HepG2 (cell line): Measurements from ENCODE around the gene WDR93. TPM values are rescaled to one million over a fixed set of nuclear protein-coding genes. Genes with fewer than 3 reads are reported as not detected.

Source experiments
- ATAC-seq: fragments of 200-7000 bp; cut with Tn5 transposase; 3 replicates; pipeline ENCODE4 v1.9.1; 2020; ENCODE audit warnings: mild to moderate bottlenecking, moderate library complexity
- BruUV-seq: library from RNA; stranded (reverse); fragments of 400-500 nt; replicated peaks from 2 replicates; lab custom pipeline; 2021; lab: Mats Ljungman, UMichigan
- CTCF ChIA-PET: fragments of 300-600 bp; formaldehyde crosslinking; extraction: SDS; loops from one replicate; lab custom pipeline; 2021; ENCODE audit warnings: low total read pairs, inconsistent platforms, low intra/inter-chr PET ratio; lab: Yijun Ruan, JAX
- POLR2A ChIA-PET: fragments of 350-600 bp; sonication (Branson Sonifier 250); formaldehyde crosslinking; loops from one replicate; lab custom pipeline; 2020; ENCODE audit warnings: antibody characterized with exemption, inconsistent platforms; lab: Yijun Ruan, JAX
- DNase-seq: peaks from one replicate; pipeline ENCODE4 v3.0.0-alpha.2; 2015; ENCODE audit warnings: low spot score
- FAIRE-seq: peaks from 3 replicates; lab custom pipeline; 2011; peaks lifted over from hg19 to GRCh38; lab: Jason Lieb, UNC
- H2AFZ ChIP-seq: one replicate; pipeline ENCODE4 v1.6.1; 2011; ENCODE audit warnings: low read length, inconsistent platforms
- H3K27ac ChIP-seq: fragments of 300-600 bp; 3 replicates; pipeline ENCODE4 v1.8.0; 2011; ENCODE audit warnings: mixed run types, mild to moderate bottlenecking, mixed read lengths, low read length, inconsistent platforms; ENCODE audit not compliant: insufficient read depth; ENCODE audit errors: extremely low read length
- H3K27me3 ChIP-seq, 2 experiments: fragments of 200-600 bp in 1 of 2; 2 replicates in 1 of 2; 3 replicates in 1 of 2; pipeline versions ENCODE4 v1.6.0 to v1.8.0; 2011; ENCODE audit warnings: low read length in 2 of 2, mild to moderate bottlenecking in 2 of 2, moderate library complexity in 2 of 2, inconsistent platforms in 1 of 2; ENCODE audit not compliant: insufficient read depth in 2 of 2, control insufficient read depth in 1 of 2
- H3K36me3 ChIP-seq, 2 experiments: fragments of 200-600 bp in 1 of 2; replicated peaks in 1 of 2; 2 replicates in 1 of 2; 3 replicates in 1 of 2; pipeline versions ENCODE4 v1.5.1 to v1.8.0; 2011; ENCODE audit warnings: low read length in 2 of 2, inconsistent platforms in 1 of 2; ENCODE audit not compliant: insufficient read depth in 2 of 2, control insufficient read depth in 1 of 2
- H3K4me1 ChIP-seq: 2 replicates; pipeline ENCODE4 v1.5.1; 2012; ENCODE audit warnings: low read length, inconsistent platforms; ENCODE audit not compliant: insufficient read depth
- H3K4me2 ChIP-seq: 2 replicates; pipeline ENCODE4 v1.6.0; 2011; ENCODE audit warnings: low read depth, low read length, inconsistent platforms
- H3K4me3 ChIP-seq, 3 experiments: fragments of 200-600 bp in 1 of 3; sonication (generic), shearing (Covaris generic) in 1 of 3; replicated peaks in 1 of 3; 2 replicates each; pipeline ENCODE4 v1.5.1; 2011 to 2016; ENCODE audit warnings: low read length in 3 of 3, inconsistent platforms in 2 of 3, low read depth in 2 of 3, mild to moderate bottlenecking in 2 of 3, control low read depth in 1 of 3, mixed read lengths in 1 of 3; ENCODE audit not compliant: insufficient read depth in 1 of 3
- H3K79me2 ChIP-seq: one replicate; pipeline ENCODE4 v1.6.1; 2011; ENCODE audit warnings: low read length, inconsistent platforms; ENCODE audit not compliant: insufficient read depth
- H3K9ac ChIP-seq: 2 replicates; pipeline ENCODE4 v1.6.0; 2011; ENCODE audit warnings: mild to moderate bottlenecking, low read depth, low read length, inconsistent platforms; ENCODE audit not compliant: insufficient read depth
- H3K9me3 ChIP-seq: 2 replicates; pipeline ENCODE4 v1.5.1; 2012; ENCODE audit warnings: mild to moderate bottlenecking, low read length
- H4K20me1 ChIP-seq: 2 replicates; pipeline ENCODE4 v1.6.0; 2011; ENCODE audit warnings: inconsistent platforms, mild to moderate bottlenecking, low read length, moderate library complexity; ENCODE audit not compliant: insufficient read depth
- CBX2 ChIP-seq, 2 experiments: fragments of 200-600 bp in 1 of 2; sonication (generic); formaldehyde crosslinking in 1 of 2; IDR thresholded peaks; 2 replicates each; pipeline versions ENCODE4 v1.7.0 to v1.8.1; 2018 to 2022; ENCODE audit warnings: low read depth in 2 of 2, low read length in 1 of 2, mild to moderate bottlenecking in 1 of 2, missing genetic modification reagents in 1 of 2
- DMAP1 ChIP-seq: IDR thresholded peaks from 2 replicates; pipeline ENCODE4 v1.6.1; 2016
- FOXP4 ChIP-seq: sonication (generic); formaldehyde crosslinking; IDR thresholded peaks from 2 replicates; pipeline ENCODE4 v1.4.0; 2020; ENCODE audit warnings: missing genetic modification reagents
- LCORL ChIP-seq, 2 experiments: fragments of 450-650 bp in 1 of 2; sonication (generic) in 1 of 2; formaldehyde crosslinking in 1 of 2; IDR thresholded peaks; 2 replicates each; pipeline versions ENCODE4 v1.5.0 to v1.6.1; 2017 to 2020; ENCODE audit warnings: antibody characterized with exemption in 1 of 2, missing genetic modification reagents in 1 of 2
- MAFG ChIP-seq: sonication (generic); formaldehyde crosslinking; IDR thresholded peaks from 2 replicates; pipeline ENCODE4 v1.5.1; 2020; ENCODE audit warnings: mild to moderate bottlenecking, missing genetic modification reagents
- MLXIP ChIP-seq: sonication (generic); formaldehyde crosslinking; IDR thresholded peaks from 2 replicates; pipeline ENCODE4 v1.9.0; 2021; ENCODE audit warnings: missing genetic modification reagents, borderline replicate concordance
- NFKBIZ ChIP-seq: IDR thresholded peaks from 2 replicates; pipeline ENCODE4 v1.6.1; 2018; ENCODE audit warnings: missing genetic modification reagents, missing compliant biosample characterization
- SNAI1 ChIP-seq: sonication (generic); formaldehyde crosslinking; IDR thresholded peaks from 2 replicates; pipeline ENCODE4 v1.5.0; 2020; ENCODE audit warnings: mild to moderate bottlenecking, missing genetic modification reagents, borderline replicate concordance
- SP4 ChIP-seq: sonication (generic); formaldehyde crosslinking; IDR thresholded peaks from 2 replicates; pipeline ENCODE4 v1.8.1; 2023; ENCODE audit warnings: mild to moderate bottlenecking, missing genetic modification reagents
- SRY ChIP-seq: sonication (generic); formaldehyde crosslinking; IDR thresholded peaks from 2 replicates; pipeline ENCODE4 v1.8.0; 2022; ENCODE audit warnings: mild to moderate bottlenecking, missing genetic modification reagents
- THYN1 ChIP-seq: sonication (generic); formaldehyde crosslinking; IDR thresholded peaks from 2 replicates; pipeline ENCODE4 v1.8.1; 2023; ENCODE audit warnings: low read depth, mild to moderate bottlenecking, moderate library complexity, missing genetic modification reagents, borderline replicate concordance
- YY1 ChIP-seq: IDR thresholded peaks from 2 replicates; pipeline ENCODE4 v1.6.1; 2011; ENCODE audit warnings: low read length, low read depth, moderate library complexity, mild to moderate bottlenecking; ENCODE audit not compliant: insufficient read depth, insufficient replicate concordance
- ZFP36 ChIP-seq: fragments of 150-350 bp; IDR thresholded peaks from 2 replicates; pipeline ENCODE4 v1.6.1; 2018; ENCODE audit warnings: borderline replicate concordance, low read length, low read depth; ENCODE audit not compliant: partially characterized antibody
- ZNF296 ChIP-seq: sonication (generic); formaldehyde crosslinking; conservative IDR thresholded peaks from 2 replicates; pipeline ENCODE4 v1.5.0; 2020; ENCODE audit warnings: mild to moderate bottlenecking, missing genetic modification reagents
- ZNF577 ChIP-seq: sonication (generic); formaldehyde crosslinking; IDR thresholded peaks from 2 replicates; pipeline ENCODE4 v1.4.0; 2020; ENCODE audit warnings: mild to moderate bottlenecking, low read depth, missing genetic modification reagents, borderline replicate concordance
- ZZZ3 ChIP-seq: sonication (generic); formaldehyde crosslinking; IDR thresholded peaks from 2 replicates; pipeline ENCODE4 v1.4.0; 2020; ENCODE audit warnings: missing genetic modification reagents, mild to moderate bottlenecking, borderline replicate concordance
- WGBS: methylation state at CpG from one replicate; pipeline ENCODE4 v1.1.6; 2017; ENCODE audit warnings: low lambda C conversion rate; 5-methylcytosine and 5-hydroxymethylcytosine counted together
- in situ Hi-C: cut with HindIII; loops from 2 replicates; pipeline ENCODE4 v1.10.0; 2017; ENCODE audit warnings: low pct_unique_long_range_greater_than_20kb; ENCODE audit not compliant: extremely low pct_ligation_motif_present
- intact Hi-C: fragments of 100-400 bp; cut with micrococcal nuclease; formaldehyde crosslinking; loops from one replicate; pipeline ENCODE4 v1.10.0; 2022; ENCODE audit not compliant: unreplicated experiment
- polyA plus RNA-seq, 8 experiments: library from polyadenylated mRNA; depleted of rRNA in 3 of 8; stranded (reverse) in 7 of 8; unstranded in 1 of 8; fragments of >200 nt; fragmentation: Illumina TruSeq in 4 of 8; extraction: Trizol in 4 of 8; gene quantifications; 2 replicates each; pipeline versions ENCODE4 v1.2.1 to v1.2.3, GENCODE V29; 2011 to 2016; ENCODE audit warnings: low read depth in 4 of 8, missing spikeins in 1 of 8, mixed read lengths in 1 of 8; ENCODE audit not compliant: insufficient read depth in 1 of 8
- total RNA-seq, 5 experiments: library from RNA; depleted of rRNA; stranded (reverse); fragments of >200 nt; fragmentation: Illumina TruSeq; extraction: Trizol; gene quantifications; 2 replicates each; pipeline ENCODE4 v1.2.3, GENCODE V29; 2016; ENCODE audit warnings: low read depth in 1 of 5

WDR93 gene
- total and polyA plus RNA-seq, 2 of the 13 experiments (the other 11 are each of a cell fraction or from before 2014, with no cell fraction given) = 0.07 TPM; not detected in 1

- TF ChIP-seq MLXIP (CRISPR knock-in tag) (no peak), DMAP1 (no peak), SP4 (CRISPR knock-in tag) (no peak), ZFP36 (no peak)
- TF ChIP-seq, all 625 proteins: peak for 0
Measured at GRCh38 chr15:89769366-89769765, 78.8 kb downstream of the WDR93 start (continued).

DNA sequence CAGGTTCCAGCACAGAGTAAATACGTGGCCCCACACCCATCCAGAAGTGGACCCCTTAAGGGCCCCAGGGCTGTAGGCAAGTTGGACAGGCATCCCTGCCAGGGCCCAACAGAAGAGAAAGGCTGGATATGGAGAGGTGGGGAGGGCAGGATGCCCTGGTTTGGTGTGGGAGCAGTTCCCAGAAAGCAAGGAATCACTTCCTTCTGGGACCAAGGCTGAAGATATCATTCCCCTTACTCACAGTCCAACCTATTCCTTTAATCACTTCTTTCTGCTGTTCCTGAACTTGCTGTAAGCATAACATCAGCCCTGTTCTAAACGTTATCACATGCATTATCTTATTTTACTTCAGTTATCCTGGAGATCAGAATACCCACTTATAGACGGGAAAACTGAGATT is 79.4 kb downstream of the WDR93 start:
- Histone ChIP-seq H3K9me3 (no peaks in the 10 kb centered on the region), H3K9ac (no peak overlapping the region), H3K27ac (no peak overlapping the region), H3K4me3 (no peak overlapping the region), H4K20me1 (no peaks in the 10 kb centered on the region), H3K27me3 (peaks cover 0 to 4% of the 10 kb centered on the region in 2 experiments; a peak in 2 of 5 replicates), H3K36me3 (no peaks in the 10 kb centered on the region), H2AFZ (no peak overlapping the region), H3K79me2 (no peaks in the 10 kb centered on the region), H3K4me1 (peaks cover 35% of the 10 kb centered on the region), H3K4me2 (no peak overlapping the region)
- CTCF ChIA-PET = no interaction called here
- FAIRE-seq (no peak), ATAC-seq (no peak), DNase-seq (no peak)
- POLR2A ChIA-PET = no interaction called here
- no TSS peak for BruUV-seq
- in situ Hi-C loops (no loop called here), intact Hi-C loops (no loop called here)
- WGBS = 11% methylated on average over 3 of the region's 3 CpGs
- TF ChIP-seq MAFG (CRISPR knock-in tag) (no peak), NFKBIZ (CRISPR knock-in tag) (no peak), ZNF577 (CRISPR knock-in tag) (no peak), THYN1 (CRISPR knock-in tag) (no peak), CBX2 (IDR thresholded peaks at IDR 0.05; ENCODE audit: low read depth, low read length) (no peak), CBX2 (CRISPR knock-in tag; IDR thresholded peaks at IDR 0.05; ENCODE audit: low read depth) (no peak), ZZZ3 (no peak), YY1 (no peak), FOXP4 (CRISPR knock-in tag) (no peak), ZNF296 (CRISPR knock-in tag) (no peak), LCORL (IDR thresholded peaks at IDR 0.05) (no peak), LCORL (CRISPR knock-in tag; IDR thresholded peaks at IDR 0.05) (no peak), SNAI1 (CRISPR knock-in tag) (no peak), SRY (CRISPR knock-in tag) (no peak)
